Stromal cell of bone marrow (primary cell): ENCODE results near the gene MMRN1.

Experiments used
- DNase-seq: peaks from one replicate; pipeline ENCODE4 v3.0.0-alpha.2; 2012; ENCODE audit warnings: low read depth

The MMRN1 gene

DNA sequence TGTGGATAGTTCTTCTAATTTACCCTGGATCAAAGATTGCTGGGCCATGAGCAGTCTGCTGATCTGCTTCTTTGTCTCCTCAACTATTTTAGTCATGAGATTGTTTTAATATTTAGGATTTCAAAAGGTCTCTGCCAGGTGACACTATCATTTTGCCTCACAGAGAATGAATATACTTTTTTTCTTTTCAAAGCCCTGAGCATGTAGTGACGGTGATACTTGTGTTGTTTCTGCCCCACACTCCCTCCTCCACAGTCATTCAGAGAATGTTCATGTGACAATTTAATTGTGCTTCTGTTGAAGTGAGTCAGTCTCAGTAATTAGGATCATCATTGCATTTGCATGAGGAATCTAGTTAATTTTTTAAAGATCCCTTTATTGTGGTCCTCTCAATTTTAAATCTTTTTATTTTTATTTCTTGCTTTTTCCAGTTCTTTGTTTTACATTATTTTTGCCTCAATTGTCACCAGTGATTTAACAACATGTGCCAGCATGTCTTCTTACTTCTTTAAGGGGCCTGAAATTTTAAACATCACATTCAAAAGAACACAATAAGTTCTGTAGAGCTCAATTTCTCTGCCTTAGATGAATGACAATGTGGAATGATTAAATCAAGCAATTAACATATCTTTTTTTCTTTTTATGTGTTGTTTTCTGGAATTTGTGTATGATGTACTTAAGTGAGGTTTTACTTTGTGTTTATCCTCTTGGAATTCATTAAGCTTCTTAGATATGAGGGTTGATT is 12.3 kb downstream of the MMRN1 start:
- DNase-seq, result no peak

- DNase-seq, result no peak
These were observed 15.2 kb downstream of the MMRN1 start for GRCh38 chr4:89909889-89910288.

- no peak for DNase-seq
These were observed 19.0 kb downstream of the MMRN1 start for GRCh38 chr4:89913623-89914022.

DNA sequence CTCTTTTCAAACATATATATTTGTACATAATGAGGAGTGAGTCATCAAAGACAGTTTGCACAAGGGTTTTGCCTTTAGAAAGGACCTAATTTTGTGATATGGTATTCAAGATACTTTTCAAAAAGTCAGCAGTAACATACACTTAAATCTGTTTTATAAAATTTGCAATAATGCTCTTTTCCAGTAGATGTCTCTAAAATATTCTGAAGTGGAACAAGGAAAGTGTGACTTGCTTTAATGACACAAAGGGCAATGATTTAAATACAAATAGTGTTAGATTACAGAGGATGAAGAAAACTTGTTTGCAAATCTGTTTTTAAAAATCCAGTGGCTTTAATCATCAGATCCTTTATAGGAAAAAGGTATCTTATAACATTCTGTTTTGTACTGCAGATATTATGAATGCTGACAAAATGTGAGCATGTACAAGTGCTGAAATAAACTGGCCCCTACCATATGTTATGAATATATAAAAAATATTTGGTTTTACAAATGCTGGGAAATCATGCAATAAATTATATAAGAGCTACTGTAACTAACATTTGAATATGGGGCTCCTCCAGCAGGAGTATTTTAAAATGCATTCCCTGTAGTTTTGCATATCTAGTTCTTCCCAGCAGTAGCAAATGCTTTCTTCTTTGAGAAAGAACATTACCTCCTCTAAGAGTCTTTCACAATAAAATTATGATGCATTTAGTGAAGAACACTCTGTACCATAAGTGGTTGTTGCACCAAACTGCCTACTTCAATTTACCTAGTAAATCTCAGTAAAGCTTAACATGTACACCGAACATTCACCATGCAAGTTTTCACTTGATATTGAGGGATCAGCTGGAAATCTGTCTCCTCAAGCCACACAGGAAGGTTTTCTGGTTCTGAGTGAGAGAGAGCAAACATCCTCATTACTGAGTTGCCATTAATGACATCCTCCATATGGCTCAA is 20.2 kb downstream of the MMRN1 start:
- no peak for DNase-seq

DNA sequence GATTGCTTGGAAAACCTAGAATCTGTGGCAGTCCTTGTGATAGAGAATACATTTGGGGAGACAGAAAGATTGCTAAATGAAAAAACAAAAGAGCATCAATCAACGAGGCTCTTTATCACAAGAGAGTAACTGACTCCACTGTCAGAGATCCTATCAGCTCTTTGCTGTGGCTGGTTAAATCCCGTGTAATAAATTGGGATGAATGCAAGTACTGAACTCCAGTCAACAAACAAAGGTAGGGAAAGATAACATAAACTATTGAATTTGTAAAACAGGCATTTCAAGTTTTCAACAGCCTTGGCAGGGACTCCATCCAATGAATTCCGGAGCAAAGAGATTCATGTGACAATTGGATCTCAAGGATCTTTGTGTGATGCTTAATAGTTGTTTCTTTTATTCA is 21.3 kb downstream of the MMRN1 start:
- DNase-seq, result no peak

GRCh38 chr4:89922848-89923416 is 28.3 kb downstream of the MMRN1 start:
- no peak for DNase-seq

GRCh38 chr4:89928838-89929237 is 34.2 kb downstream of the MMRN1 start:
- no peak for DNase-seq

GRCh38 chr4:89929425-89930159 is 34.9 kb downstream of the MMRN1 start:
- DNase-seq, result no peak

DNA sequence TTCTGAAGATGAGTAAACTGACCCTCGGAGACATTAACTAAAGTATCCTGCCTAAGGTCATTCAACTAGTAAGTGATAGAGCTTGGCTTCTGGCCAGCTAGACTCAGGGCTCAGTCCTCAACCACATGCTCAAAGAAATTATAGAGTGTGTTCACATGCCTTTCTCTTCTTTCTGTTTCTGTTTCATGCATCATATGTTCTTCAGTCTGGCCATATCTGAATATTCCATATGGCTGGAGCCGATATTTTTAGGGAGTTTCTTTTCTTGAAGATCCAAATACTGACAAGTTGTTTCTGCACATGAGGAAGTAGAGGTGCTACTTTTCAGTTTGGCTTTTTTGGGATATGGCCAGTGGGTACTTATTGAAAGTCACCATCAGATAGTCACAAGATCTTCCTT is 44.9 kb downstream of the MMRN1 start:
- DNase-seq, result no peak

- peak; percentile 2 for DNase-seq
These were observed 45.3 kb downstream of the MMRN1 start for GRCh38 chr4:89939994-89940393.

DNA sequence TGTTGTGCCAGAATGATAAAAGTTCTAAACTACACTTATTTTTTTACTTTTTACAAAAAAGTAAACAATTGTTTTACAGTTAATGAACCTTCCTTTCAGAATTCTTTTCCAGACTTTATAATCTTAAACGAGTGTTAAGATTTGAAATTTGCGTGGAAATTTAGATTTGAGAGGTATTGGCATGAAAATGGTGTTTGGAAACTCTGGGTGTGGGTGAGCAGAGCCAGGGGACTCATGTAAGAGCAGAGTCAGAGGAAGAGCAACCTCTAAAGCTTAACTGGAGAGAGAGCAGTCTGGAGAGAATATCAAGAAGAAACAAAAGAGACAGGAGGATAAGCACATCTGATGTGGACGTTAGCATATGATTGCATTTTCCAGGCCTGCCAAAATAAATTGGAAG is 48.2 kb downstream of the MMRN1 start:
- DNase-seq, result no peak

DNA sequence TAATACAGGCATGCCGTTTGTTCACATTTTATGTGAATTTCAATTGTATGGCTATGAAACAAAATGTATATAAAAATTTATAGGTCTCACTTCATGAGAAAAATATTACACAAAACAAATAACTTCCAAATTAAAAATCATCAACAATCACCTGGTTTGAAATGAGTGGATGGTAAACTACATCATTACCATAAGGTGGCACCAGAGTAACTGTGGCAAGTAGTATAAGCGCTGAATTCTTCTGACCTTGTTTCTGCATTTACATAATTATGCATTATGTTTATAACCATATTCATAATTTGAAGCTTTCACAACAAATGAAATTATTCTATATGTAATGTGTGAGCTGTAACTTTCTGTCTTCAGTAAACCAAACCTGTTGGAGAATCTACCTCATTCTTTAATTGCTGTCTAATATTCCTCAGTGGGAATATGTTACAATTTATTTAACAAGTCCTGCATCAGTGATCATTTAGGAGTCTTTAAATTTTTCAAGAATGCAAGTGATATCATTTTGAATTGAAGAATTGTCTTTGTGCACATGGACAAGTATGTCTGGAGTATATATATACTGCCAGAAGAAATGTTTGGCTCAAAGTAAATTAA is 55.2 kb downstream of the MMRN1 start:
- no peak for DNase-seq

DNA sequence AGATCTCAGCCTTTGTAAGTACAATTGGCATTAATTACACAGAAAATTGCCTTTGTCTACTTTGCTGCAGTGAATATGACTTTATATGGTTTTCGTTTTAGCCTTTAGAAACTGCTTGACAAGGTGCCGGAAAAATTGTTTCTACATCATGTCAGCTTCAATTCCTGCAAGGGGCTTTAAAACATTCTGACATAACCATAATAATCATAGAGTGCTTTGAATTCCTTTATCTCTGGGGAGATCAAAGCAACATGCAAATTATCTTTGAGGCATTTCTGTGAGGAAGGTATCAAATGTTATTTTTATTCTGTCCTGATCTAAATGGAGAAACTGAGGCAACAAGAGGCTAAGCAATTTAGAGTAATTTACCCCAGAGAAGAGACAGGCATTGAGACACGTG is 57.8 kb downstream of the MMRN1 start:
- DNase-seq, result no peak

GRCh38 chr4:89954906-89955695 is 60.4 kb downstream of the MMRN1 start:
- DNase-seq, result no peak

DNA sequence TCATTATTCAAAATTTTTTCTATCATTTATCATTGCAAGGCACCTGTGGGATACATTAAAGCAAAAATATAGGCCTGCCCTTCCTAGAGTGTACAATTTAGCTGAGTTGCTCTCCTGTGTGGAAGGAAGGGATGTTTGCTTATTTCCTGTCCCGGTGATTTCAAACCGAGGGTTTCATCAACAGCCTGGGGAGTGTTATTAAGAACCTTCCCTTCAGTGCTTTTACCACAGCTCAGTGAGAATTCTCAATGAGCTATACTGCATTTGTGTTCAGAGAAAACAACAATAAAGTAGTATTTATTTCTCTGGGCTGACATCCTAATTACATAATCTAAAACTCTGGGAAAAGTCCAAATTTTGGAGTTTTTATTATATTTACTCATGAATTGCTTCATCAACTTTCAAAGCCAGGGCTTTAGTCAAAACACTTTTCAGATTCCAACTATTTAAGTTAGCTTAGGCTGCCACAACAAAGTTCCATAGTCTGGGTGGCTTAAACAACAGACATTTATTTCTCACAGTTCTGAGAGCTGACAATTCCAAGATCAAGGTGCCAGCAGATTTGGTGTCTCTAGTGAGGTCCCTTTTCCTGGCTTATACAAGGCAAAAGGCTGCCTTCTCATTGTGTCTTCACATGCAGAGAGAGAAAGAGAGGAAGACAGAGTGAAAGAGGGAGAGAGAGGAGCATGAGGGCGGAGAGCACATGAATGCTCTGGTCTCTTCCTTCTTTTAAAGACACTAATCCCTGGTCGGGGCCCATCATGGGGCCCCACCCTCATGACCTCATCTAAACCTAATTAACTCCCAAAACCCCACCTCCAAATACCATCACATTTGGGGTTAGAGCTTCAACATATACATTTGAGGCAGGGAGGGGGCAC is 62.6 kb downstream of the MMRN1 start:
- DNase-seq, result no peak

DNA sequence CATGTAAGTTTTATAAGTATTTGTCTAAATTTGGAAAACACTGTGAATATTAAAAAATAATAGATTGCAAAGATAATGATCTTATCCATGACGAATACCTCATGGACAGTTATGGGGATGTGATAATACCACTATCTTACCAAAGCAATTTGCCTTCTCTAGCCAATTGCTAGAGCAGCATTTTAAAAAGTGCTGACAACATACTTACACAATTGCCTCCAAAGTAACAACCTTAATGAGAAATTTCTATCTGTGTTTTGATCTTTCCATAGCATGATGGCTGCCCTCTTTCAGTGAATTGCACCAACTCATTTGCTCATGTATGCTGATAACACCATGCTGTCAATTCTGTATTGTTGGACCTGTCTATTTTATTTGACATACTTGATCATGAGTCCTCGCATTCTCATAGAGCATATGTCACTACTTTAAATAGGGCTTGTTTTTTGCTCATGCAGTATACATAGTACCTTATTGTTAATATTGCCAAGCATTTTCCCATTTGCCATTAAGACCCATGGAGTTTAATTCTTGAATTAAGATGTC is 87.2 kb downstream of the MMRN1 start:
- DNase-seq, result no peak

GRCh38 chr4:89988268-89988667 is 93.6 kb downstream of the MMRN1 start:
- DNase-seq, result no peak

DNA sequence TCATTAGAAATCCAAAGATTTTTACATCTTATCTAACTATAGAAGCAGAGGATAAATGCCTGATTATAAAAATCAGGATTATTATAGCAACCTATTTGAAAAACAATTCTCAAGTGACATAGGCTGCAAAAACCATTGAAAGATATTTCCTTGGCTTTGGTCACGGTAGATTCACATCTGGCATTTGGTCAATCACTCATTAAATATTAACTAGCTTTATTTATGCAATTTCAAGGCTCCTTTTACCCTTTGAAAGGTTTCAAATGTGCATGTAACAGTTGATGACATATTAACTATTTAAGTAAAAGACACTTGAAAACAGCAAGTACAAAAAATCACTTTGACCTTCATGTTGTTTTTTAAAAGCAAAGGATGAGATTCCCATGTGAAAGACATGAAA is 98.1 kb downstream of the MMRN1 start:
- DNase-seq, result no peak

DNA sequence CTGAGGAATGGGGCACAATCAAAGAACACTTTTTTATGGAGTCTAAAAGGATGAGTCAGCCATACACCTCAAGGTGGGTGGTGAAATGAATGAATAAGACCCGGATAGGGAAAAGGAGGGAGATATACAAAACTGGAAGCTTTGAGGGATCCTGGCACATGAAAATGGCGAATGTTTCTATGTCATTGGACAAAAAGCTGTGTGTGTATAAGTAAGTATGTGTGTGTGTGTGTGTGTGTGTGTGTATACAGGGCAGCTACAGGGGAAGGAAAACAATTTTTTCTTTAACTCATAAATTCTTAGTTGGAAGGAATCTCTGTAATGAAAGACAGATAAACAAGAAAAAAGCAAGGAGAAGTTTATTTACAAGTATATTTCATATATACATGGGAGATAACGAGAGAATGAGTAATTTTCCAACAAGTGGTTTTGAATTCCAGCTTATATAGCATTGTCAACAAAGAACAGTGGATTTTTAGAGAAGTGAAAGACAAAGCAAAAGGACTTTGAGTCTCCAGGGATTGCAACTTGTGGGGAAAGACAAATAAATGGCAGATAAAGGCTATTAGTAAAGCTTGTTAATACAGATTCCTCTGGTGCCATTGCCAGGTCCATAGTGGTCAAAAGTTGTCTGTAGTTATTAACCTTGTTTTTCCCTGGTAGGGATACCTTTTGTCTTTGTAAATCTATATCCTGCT is 99.7 kb downstream of the MMRN1 start:
- no peak for DNase-seq
